NCI-H2107 treated with DMSO at 0.1 percent for 48 hours (cell line): ENCODE measurements around the gene TBC1D3B.
"Not testable (repeated sequence)": the region's sequence is repeated elsewhere in the genome, so short reads cannot be mapped to it uniquely, and the experiment has no call there.

Experiments used
- DNase-seq: peaks from one replicate; lab custom pipeline; 2025; ENCODE audit not compliant: unreplicated experiment; lab: John Stamatoyannopoulos, UW

TBC1D3B gene

GRCh38 chr17:36176536-36176935, at the start of gene TBC1D3B:
Gene TBC1D3B (minus strand): TSS chr17:36176636. CDS start chr17:36175050, 1,586 bp downstream.
- DNase-seq, result not testable (repeated sequence)

GRCh38 chr17:36222967-36223366, 46.5 kb upstream of the TBC1D3B start:
- DNase-seq, result not testable (repeated sequence)

GRCh38 chr17:36221581-36222100, 45.2 kb upstream of the TBC1D3B start:
- not testable (repeated sequence) for DNase-seq

GRCh38 chr17:36220737-36221580, 44.5 kb upstream of the TBC1D3B start:
- not testable (repeated sequence) for DNase-seq

- not testable (repeated sequence) for DNase-seq
Measured at GRCh38 chr17:36219556-36219955, 43.1 kb upstream of the TBC1D3B start.

- DNase-seq, result not testable (repeated sequence)
Measured at GRCh38 chr17:36215406-36216308, 39.2 kb upstream of the TBC1D3B start.

- DNase-seq, result no peak
Measured at GRCh38 chr17:36214918-36215317, 38.5 kb upstream of the TBC1D3B start.

- DNase-seq, result no peak
Measured at GRCh38 chr17:36213695-36214094, 37.3 kb upstream of the TBC1D3B start.

- DNase-seq, result no peak
Measured at GRCh38 chr17:36212966-36213365, 36.5 kb upstream of the TBC1D3B start.

- no peak for DNase-seq
Measured at GRCh38 chr17:36212272-36212605, 35.8 kb upstream of the TBC1D3B start.

- not testable (repeated sequence) for DNase-seq
Measured at GRCh38 chr17:36211484-36212271, 35.2 kb upstream of the TBC1D3B start.

- not testable (repeated sequence) for DNase-seq
Measured at GRCh38 chr17:36210439-36211211, 34.2 kb upstream of the TBC1D3B start, which contains the start of gene CCL4L2. Gene CCL4L2 (plus strand): TSS chr17:36211063.

- DNase-seq, result no peak
Measured at GRCh38 chr17:36209575-36209974, 33.1 kb upstream of the TBC1D3B start.

GRCh38 chr17:36207383-36207782, 30.9 kb upstream of the TBC1D3B start:
- DNase-seq, result not testable (repeated sequence)

GRCh38 chr17:36206486-36206821, 30.0 kb upstream of the TBC1D3B start:
- DNase-seq, result not testable (repeated sequence)

- DNase-seq, result no peak
Measured at GRCh38 chr17:36205637-36206485, 29.4 kb upstream of the TBC1D3B start.

GRCh38 chr17:36204724-36205500, 28.5 kb upstream of the TBC1D3B start:
- DNase-seq, result no peak

- DNase-seq, result no peak
Measured at GRCh38 chr17:36203335-36203734, 26.9 kb upstream of the TBC1D3B start.
